ENCODE data around the gene FBXL15.

The FBXL15 gene

GRCh38 chr10:102420714-102421506 is at the start of gene FBXL15:
FBXL15 (plus strand) TSS chr10:102420836; CDS start chr10:102421130, 294 bp downstream.
- DNase-seq (ENCODE audit: low read depth) = peak; percentile 91
- TF ChIP-seq CTCF (IDR thresholded peaks at IDR 0.05; ENCODE audit: low read depth, low read length, missing control alignments) = no peak
- peak within 1 kb of the TSS; percentile 73 for H3K4me3 ChIP-seq (ENCODE audit: low read depth, low read length)

GRCh38 chr10:102371295-102371694 is 49.3 kb upstream of the FBXL15 start:
- H3K4me3 ChIP-seq (ENCODE audit: low read depth, low read length) = no peak overlapping the region
- TF ChIP-seq CTCF (IDR thresholded peaks at IDR 0.05; ENCODE audit: low read depth, low read length, missing control alignments) = no peak
- no peak for DNase-seq (ENCODE audit: low read depth)

GRCh38 chr10:102375250-102375649 is 45.4 kb upstream of the FBXL15 start:
- TF ChIP-seq CTCF (IDR thresholded peaks at IDR 0.05; ENCODE audit: low read depth, low read length, missing control alignments) = peak; percentile 11
- DNase-seq (ENCODE audit: low read depth) = no peak
- H3K4me3 ChIP-seq (ENCODE audit: low read depth, low read length) = no peak overlapping the region

- DNase-seq (ENCODE audit: low read depth) = no peak
- H3K4me3 ChIP-seq (ENCODE audit: low read depth, low read length) = no peak overlapping the region
- TF ChIP-seq CTCF (IDR thresholded peaks at IDR 0.05; ENCODE audit: low read depth, low read length, missing control alignments) = no peak
Measured at GRCh38 chr10:102375867-102376266, 44.8 kb upstream of the FBXL15 start.

GRCh38 chr10:102376901-102377300 is 43.7 kb upstream of the FBXL15 start:
- TF ChIP-seq CTCF (IDR thresholded peaks at IDR 0.05; ENCODE audit: low read depth, low read length, missing control alignments) = no peak
- no peak overlapping the region for H3K4me3 ChIP-seq (ENCODE audit: low read depth, low read length)
- no peak for DNase-seq (ENCODE audit: low read depth)

- H3K4me3 ChIP-seq (ENCODE audit: low read depth, low read length) = no peak overlapping the region
- DNase-seq (ENCODE audit: low read depth) = no peak
- TF ChIP-seq CTCF (IDR thresholded peaks at IDR 0.05; ENCODE audit: low read depth, low read length, missing control alignments) = no peak
Measured at GRCh38 chr10:102379383-102379782, 41.3 kb upstream of the FBXL15 start.

- DNase-seq (ENCODE audit: low read depth) = no peak
- H3K4me3 ChIP-seq (ENCODE audit: low read depth, low read length) = no peak overlapping the region
Measured at GRCh38 chr10:102381983-102382382, 38.7 kb upstream of the FBXL15 start.

More at GRCh38 chr10:102381983-102382382, 38.7 kb upstream of the FBXL15 start:
- no peak for TF ChIP-seq CTCF (IDR thresholded peaks at IDR 0.05; ENCODE audit: low read depth, low read length, missing control alignments)

All from GM12864 (cell line).